ENCODE results near the gene C10orf90. TPM values are rescaled to one million over a fixed set of nuclear protein-coding genes. Genes with fewer than 3 reads are reported as not detected.

The C10orf90 gene
- polyA plus RNA-seq, 3 donors = not detected

- no peak overlapping the region for H3K27ac Mint-ChIP-seq
- H3K36me3 Mint-ChIP-seq = no peaks in the 10 kb centered on the region
- no peak for TF ChIP-seq CTCF (IDR thresholded peaks at IDR 0.05)
- H3K4me1 Mint-ChIP-seq = no peaks in the 10 kb centered on the region
- H3K4me3 Mint-ChIP-seq = no peak overlapping the region
- DNase-seq = no peak
- Histone ChIP-seq H3K79me2 (ENCODE audit: insufficient read depth, low read length) (no peaks in the 10 kb centered on the region), H3K4me2 (replicated peaks; ENCODE audit: extremely low read depth, low read length, poor library complexity, severe bottlenecking) (no peak overlapping the region), H3K4me1 (ENCODE audit: control insufficient read depth in 1 of 2, insufficient read depth in 2 of 2, low read length in 2 of 2) (no peaks in the 10 kb centered on the region), H3K27me3 (ENCODE audit: control insufficient read depth in 2 of 2, insufficient read depth in 2 of 2, low read length in 2 of 2) (no peaks in the 10 kb centered on the region), H3K9ac (ENCODE audit: insufficient read depth, low read length, poor library complexity, severe bottlenecking) (no peak overlapping the region), H2AFZ (ENCODE audit: insufficient read depth, low read depth, low read length, poor library complexity, severe bottlenecking) (no peak overlapping the region), H4K20me1 (ENCODE audit: insufficient read depth, low read length) (no peaks in the 10 kb centered on the region), H3K4me3 (replicated peaks in 1 of 3; ENCODE audit: low read depth in 2 of 3, low read length in 3 of 3) (no peak overlapping the region), H3K36me3 (replicated peaks in 1 of 2; ENCODE audit: control insufficient read depth in 1 of 2, insufficient read depth in 2 of 2, low read length in 2 of 2) (no peaks in the 10 kb centered on the region), H3K27ac (ENCODE audit: low read depth in 1 of 2, low read length in 2 of 2) (no peak overlapping the region), H3K9me3 (replicated peaks in 1 of 2; ENCODE audit: control insufficient read depth in 1 of 2, insufficient read depth in 1 of 2, low read length in 2 of 2) (peaks cover 12 to 15% of the 10 kb centered on the region in 2 donors)
- H3K27me3 Mint-ChIP-seq (ENCODE audit: low read depth in 3 of 3) = peaks cover 0 to 12% (median 2%) of the 10 kb centered on the region in 3 donors
- intact Hi-C loops (cut with micrococcal nuclease) = no loop called here
- H3K9me3 Mint-ChIP-seq = peaks cover 9 to 23% (median 17%) of the 10 kb centered on the region in 7 donors
- WGBS (ENCODE audit: insufficient coverage) = 91% methylated on average over 1 of the region's 12 CpGs
Measured at GRCh38 chr10:126420567-126421300, 249.8 kb downstream of the C10orf90 start.

GRCh38 chr10:126417220-126417825, 253.2 kb downstream of the C10orf90 start:
- H3K4me3 Mint-ChIP-seq = no peak overlapping the region
- no peak overlapping the region for H3K27ac ChIP-seq (ENCODE audit: low read depth in 1 of 2, low read length in 2 of 2)
- H3K9me3 Mint-ChIP-seq = peaks cover 6 to 14% (median 11%) of the 10 kb centered on the region in 7 donors
- no peak overlapping the region for H3K27ac Mint-ChIP-seq
- no peaks in the 10 kb centered on the region for H3K4me1 ChIP-seq (ENCODE audit: control insufficient read depth in 1 of 2, insufficient read depth in 2 of 2, low read length in 2 of 2)
- H3K36me3 Mint-ChIP-seq = no peaks in the 10 kb centered on the region
- H3K27me3 ChIP-seq (ENCODE audit: control insufficient read depth in 2 of 2, insufficient read depth in 2 of 2, low read length in 2 of 2) = no peaks in the 10 kb centered on the region
- no peak overlapping the region for H2AFZ ChIP-seq (ENCODE audit: insufficient read depth, low read depth, low read length, poor library complexity, severe bottlenecking)
- no peaks in the 10 kb centered on the region for H4K20me1 ChIP-seq (ENCODE audit: insufficient read depth, low read length)
- H3K9me3 ChIP-seq (replicated peaks in 1 of 2; ENCODE audit: control insufficient read depth in 1 of 2, insufficient read depth in 1 of 2, low read length in 2 of 2) = peaks cover 0 to 5% of the 10 kb centered on the region in 2 donors
- H3K4me2 ChIP-seq (replicated peaks; ENCODE audit: extremely low read depth, low read length, poor library complexity, severe bottlenecking) = no peak overlapping the region
- no peak overlapping the region for H3K4me3 ChIP-seq (replicated peaks in 1 of 3; ENCODE audit: low read depth in 2 of 3, low read length in 3 of 3)
- no peak for DNase-seq
- no peaks in the 10 kb centered on the region for H3K79me2 ChIP-seq (ENCODE audit: insufficient read depth, low read length)
- no peaks in the 10 kb centered on the region for H3K4me1 Mint-ChIP-seq
- no CpG with 5 or more reads among the region's 4 CpGs for WGBS (ENCODE audit: insufficient coverage)
- H3K27me3 Mint-ChIP-seq (ENCODE audit: low read depth in 3 of 3) = peaks cover 2 to 8% (median 5%) of the 10 kb centered on the region in 3 donors
- H3K9ac ChIP-seq (ENCODE audit: insufficient read depth, low read length, poor library complexity, severe bottlenecking) = no peak overlapping the region
- intact Hi-C loops (cut with micrococcal nuclease) = no loop called here
- no peak for TF ChIP-seq CTCF (IDR thresholded peaks at IDR 0.05)
- H3K36me3 ChIP-seq (replicated peaks in 1 of 2; ENCODE audit: control insufficient read depth in 1 of 2, insufficient read depth in 2 of 2, low read length in 2 of 2) = no peaks in the 10 kb centered on the region
